Measurements from ENCODE around the gene MAMDC4. TPM values are rescaled to one million over a fixed set of nuclear protein-coding genes. Genes with fewer than 3 reads are reported as not detected.

Gene MAMDC4
- total RNA-seq, 2 experiments from 2014 or later = 18.5 to 19.1 TPM

- TF ChIP-seq CTCF (IDR thresholded peaks at IDR 0.05) = no peak
- Mint-ChIP-seq H3K4me1 (ENCODE audit: low read depth) (peaks cover 31% of the 10 kb centered on the region), H3K4me3 (no peak overlapping the region), H3K9me3 (no peaks in the 10 kb centered on the region), H3K36me3 (ENCODE audit: low read depth) (peaks cover 12% of the 10 kb centered on the region), H3K27ac (no peak overlapping the region), H3K27me3 (peaks cover 5% of the 10 kb centered on the region)
- CTCF ChIA-PET = interaction anchor here (1.3 to 2.5 kb wide), 3 partner anchors 13 to 229 kb away, joined by 3 to 9 read pairs (median 6); no protein-coding TSS in a partner anchor
- intact Hi-C loops (cut with micrococcal nuclease) = loop anchor here (10.0 kb wide), 1 partner anchor 60 kb away; the partner anchor contains the start of genes LCN10 and LCN6
- no peak for ATAC-seq
- DNase-seq = no peak
- POLR2A ChIA-PET = interaction anchor here (1.6 to 2.7 kb wide), 2 partner anchors 10 to 12 kb away, joined by 4 to 10 read pairs; no protein-coding TSS in a partner anchor
Observed at GRCh38 chr9:136805207-136805740, 46.9 kb upstream of the MAMDC4 start.

- ATAC-seq = no peak
Observed at GRCh38 chr9:136806067-136806466, 46.1 kb upstream of the MAMDC4 start.

GRCh38 chr9:136806631-136807201, 45.4 kb upstream of the MAMDC4 start:
- Mint-ChIP-seq H3K4me3 (peak overlapping the region; percentile 89), H3K27me3 (no peaks in the 10 kb centered on the region), H3K27ac (peak overlapping the region; percentile 95), H3K36me3 (ENCODE audit: low read depth) (peaks cover 15% of the 10 kb centered on the region), H3K9me3 (no peaks in the 10 kb centered on the region), H3K4me1 (ENCODE audit: low read depth) (peaks cover 25% of the 10 kb centered on the region)
- DNase-seq (no peak), ATAC-seq (no peak)
- CTCF ChIA-PET = interaction anchor here (0.7 to 2.5 kb wide), 8 partner anchors 9 to 228 kb away, joined by 3 to 9 read pairs (median 4); partner anchors contain the start of gene AJM1
- intact Hi-C loops (cut with micrococcal nuclease) = loop anchor here (10.0 kb wide), 1 partner anchor 62 kb away; the partner anchor contains the start of genes LCN10 and LCN6
- POLR2A ChIA-PET = interaction anchor here (0.9 to 2.7 kb wide), 9 partner anchors 9 to 228 kb away, joined by 3 to 10 read pairs (median 4); partner anchors contain the start of genes AJM1 and TRAF2
- no peak for TF ChIP-seq CTCF (IDR thresholded peaks at IDR 0.05)

More at GRCh38 chr9:136806067-136806466, 46.1 kb upstream of the MAMDC4 start:
- H3K36me3 Mint-ChIP-seq (ENCODE audit: low read depth) = peaks cover 15% of the 10 kb centered on the region
- peak overlapping the region; percentile 89 for H3K4me3 Mint-ChIP-seq
- ChIA-PET POLR2A (interaction anchor here (1.0 to 2.7 kb wide), 3 partner anchors 10 to 229 kb away, joined by 3 to 10 read pairs (median 4); no protein-coding TSS in a partner anchor), CTCF (interaction anchor here (0.8 to 2.5 kb wide), 5 partner anchors 10 to 228 kb away, joined by 3 to 9 read pairs (median 3); partner anchors contain the start of gene AJM1)
- no peak overlapping the region for H3K27ac Mint-ChIP-seq
- peaks cover 2% of the 10 kb centered on the region for H3K27me3 Mint-ChIP-seq
- no peak for TF ChIP-seq CTCF (IDR thresholded peaks at IDR 0.05)
- peaks cover 28% of the 10 kb centered on the region for H3K4me1 Mint-ChIP-seq (ENCODE audit: low read depth)
- no peaks in the 10 kb centered on the region for H3K9me3 Mint-ChIP-seq
- intact Hi-C loops (cut with micrococcal nuclease) = loop anchor here (10.0 kb wide), 1 partner anchor 61 kb away; the partner anchor contains the start of genes LCN10 and LCN6
- no peak for DNase-seq

GRCh38 chr9:136807281-136808074, 44.7 kb upstream of the MAMDC4 start, which contains the start of gene RABL6:
TSS of gene RABL6 (plus strand) at chr9:136807948. CDS start at chr9:136808197, 249 bp downstream.
- ChIA-PET CTCF (interaction anchor here (0.7 to 4.3 kb wide), 8 partner anchors 8 to 141 kb away, joined by 3 to 22 read pairs (median 4); partner anchors contain the start of gene AJM1), POLR2A (interaction anchor here (0.9 to 2.7 kb wide), 10 partner anchors 9 to 227 kb away, joined by 3 to 10 read pairs (median 4); partner anchors contain the start of genes AJM1 and TRAF2)
- peak within 1 kb of the TSS; percentile 89 for H3K4me3 Mint-ChIP-seq
- intact Hi-C loops (cut with micrococcal nuclease) = loop anchor here (10.0 kb wide), 1 partner anchor 63 kb away; the partner anchor contains the start of genes LCN10 and LCN6
- H3K27me3 Mint-ChIP-seq = no peaks in the 10 kb centered on the region
- peak within 1 kb of the TSS; percentile 95 for H3K27ac Mint-ChIP-seq
- H3K9me3 Mint-ChIP-seq = no peaks in the 10 kb centered on the region
- no peak for TF ChIP-seq CTCF (IDR thresholded peaks at IDR 0.05)
- H3K4me1 Mint-ChIP-seq (ENCODE audit: low read depth) = peaks cover 27% of the 10 kb centered on the region
- peak; percentile 89 for ATAC-seq
- peaks cover 19% of the 10 kb centered on the region for H3K36me3 Mint-ChIP-seq (ENCODE audit: low read depth)
- DNase-seq = peak; percentile 82
